Ramos (cell line): Measurements from ENCODE around the gene HOXA6.

Experiments used
- in situ Hi-C: fragments of 300-500 bp; cut with MboI; formaldehyde crosslinking; loops from one replicate; pipeline ENCODE4 v1.14.3; 2022; ENCODE audit warnings: low sequenced_read_pairs; ENCODE audit not compliant: unreplicated experiment

HOXA6 gene

GRCh38 chr7:27143950-27144780 lies 3.4 kb downstream of the HOXA6 start:
- in situ Hi-C loops: loop anchor here (10.0 kb wide), 1 partner anchor 289 kb away; no protein-coding TSS in a partner anchor

GRCh38 chr7:27143023-27143949 lies 4.3 kb downstream of the HOXA6 start, which contains the start of gene HOXA5:
Gene HOXA5 (minus strand): TSS chr7:27143681. CDS start chr7:27143607, 74 bp downstream.
- in situ Hi-C loops: loop anchor here (10.0 kb wide), 1 partner anchor 288 kb away; no protein-coding TSS in a partner anchor

GRCh38 chr7:27142580-27143022 lies 5.0 kb downstream of the HOXA6 start:
- in situ Hi-C loops: loop anchor here (10.0 kb wide), 1 partner anchor 288 kb away; no protein-coding TSS in a partner anchor

- in situ Hi-C loops: loop anchor here (10.0 kb wide), 1 partner anchor 287 kb away; no protein-coding TSS in a partner anchor
These were observed 5.5 kb downstream of the HOXA6 start for GRCh38 chr7:27141923-27142579.

- in situ Hi-C loops: loop anchor here (10.0 kb wide), 1 partner anchor 287 kb away; no protein-coding TSS in a partner anchor
These were observed 6.2 kb downstream of the HOXA6 start for GRCh38 chr7:27141137-27141922.

- in situ Hi-C loops: loop anchor here (10.0 kb wide), 1 partner anchor 285 kb away; no protein-coding TSS in a partner anchor
These were observed 7.3 kb downstream of the HOXA6 start for GRCh38 chr7:27140126-27140857.

GRCh38 chr7:27139334-27140125 lies 8.0 kb downstream of the HOXA6 start:
- in situ Hi-C loops: loop anchor here (10.0 kb wide), 1 partner anchor 285 kb away; no protein-coding TSS in a partner anchor

- in situ Hi-C loops: no loop called here
These were observed 8.6 kb downstream of the HOXA6 start for GRCh38 chr7:27138985-27139333.

GRCh38 chr7:27138472-27138871 lies 9.1 kb downstream of the HOXA6 start:
- in situ Hi-C loops: no loop called here

- in situ Hi-C loops: no loop called here
These were observed 9.8 kb downstream of the HOXA6 start for GRCh38 chr7:27137640-27138315.

GRCh38 chr7:27134392-27134791 lies 13.2 kb downstream of the HOXA6 start:
- in situ Hi-C loops: no loop called here

GRCh38 chr7:27133409-27134231 lies 14.0 kb downstream of the HOXA6 start:
- in situ Hi-C loops: no loop called here

GRCh38 chr7:27132978-27133377 lies 14.6 kb downstream of the HOXA6 start:
- in situ Hi-C loops: no loop called here

GRCh38 chr7:27132214-27132613 lies 15.4 kb downstream of the HOXA6 start:
- in situ Hi-C loops: no loop called here

GRCh38 chr7:27131390-27131819 lies 16.2 kb downstream of the HOXA6 start:
- in situ Hi-C loops: no loop called here
